Transverse colon (tissue), 4 donors: ENCODE results near the gene ABHD13.

ENCODE experiments used
- EP300 ChIP-seq: sonication (generic); formaldehyde crosslinking; IDR thresholded peaks from one replicate; pipeline ENCODE4 v1.6.1; 2017; ENCODE audit warnings: antibody characterized with exemption, low read depth
- POLR2A ChIP-seq: fragments of 450-650 bp; IDR thresholded peaks from one replicate; pipeline ENCODE4 v1.6.1; 2016; ENCODE audit warnings: antibody characterized with exemption, mild to moderate bottlenecking, moderate library complexity
- POLR2AphosphoS5 ChIP-seq, 3 donors: sonication (generic); formaldehyde crosslinking; IDR thresholded peaks; one replicate each; pipeline ENCODE4 v1.6.1; 2016; ENCODE audit warnings: antibody characterized with exemption in 3 of 3
- TF ChIP-seq, protein P1 (sequence below), 5 experiments: fragments of 200-600 bp in 3 of 5; fragments of 450-650 bp in 2 of 5; sonication (generic) in 3 of 5; IDR thresholded peaks; 1 replicate in 2 of 5; 2 replicates in 3 of 5; pipeline ENCODE4 v1.5.1; 2016 to 2017; ENCODE audit warnings: antibody characterized with exemption in 5 of 5, inconsistent platforms in 3 of 5, mild to moderate bottlenecking in 2 of 5, moderate library complexity in 1 of 5

DNA sequence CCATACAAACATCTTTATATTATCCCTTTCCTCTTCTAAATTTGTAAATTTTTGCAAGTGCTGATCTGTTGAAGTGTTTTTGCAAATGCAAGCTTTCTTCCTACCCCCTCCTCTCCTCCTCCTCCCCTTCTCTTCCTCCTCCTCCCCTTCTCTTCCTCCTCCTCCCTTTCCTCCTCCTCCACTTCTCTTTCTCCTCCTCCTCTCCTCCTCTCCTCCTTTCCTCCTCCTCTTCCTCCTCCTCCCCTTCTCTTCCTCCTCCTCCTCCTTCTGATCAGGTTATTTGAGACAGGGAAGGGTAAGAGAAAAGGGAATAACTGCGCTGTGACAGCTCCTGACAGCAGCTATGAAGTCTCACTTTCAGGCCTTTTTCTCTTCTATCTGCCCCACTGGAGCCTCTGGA lies 60.3 kb downstream of the ABHD13 start:
- no peak for TF ChIP-seq POLR2A
- TF ChIP-seq, protein P1, sequence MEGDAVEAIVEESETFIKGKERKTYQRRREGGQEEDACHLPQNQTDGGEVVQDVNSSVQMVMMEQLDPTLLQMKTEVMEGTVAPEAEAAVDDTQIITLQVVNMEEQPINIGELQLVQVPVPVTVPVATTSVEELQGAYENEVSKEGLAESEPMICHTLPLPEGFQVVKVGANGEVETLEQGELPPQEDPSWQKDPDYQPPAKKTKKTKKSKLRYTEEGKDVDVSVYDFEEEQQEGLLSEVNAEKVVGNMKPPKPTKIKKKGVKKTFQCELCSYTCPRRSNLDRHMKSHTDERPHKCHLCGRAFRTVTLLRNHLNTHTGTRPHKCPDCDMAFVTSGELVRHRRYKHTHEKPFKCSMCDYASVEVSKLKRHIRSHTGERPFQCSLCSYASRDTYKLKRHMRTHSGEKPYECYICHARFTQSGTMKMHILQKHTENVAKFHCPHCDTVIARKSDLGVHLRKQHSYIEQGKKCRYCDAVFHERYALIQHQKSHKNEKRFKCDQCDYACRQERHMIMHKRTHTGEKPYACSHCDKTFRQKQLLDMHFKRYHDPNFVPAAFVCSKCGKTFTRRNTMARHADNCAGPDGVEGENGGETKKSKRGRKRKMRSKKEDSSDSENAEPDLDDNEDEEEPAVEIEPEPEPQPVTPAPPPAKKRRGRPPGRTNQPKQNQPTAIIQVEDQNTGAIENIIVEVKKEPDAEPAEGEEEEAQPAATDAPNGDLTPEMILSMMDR (IDR thresholded peaks at IDR 0.05) = no peak
- TF ChIP-seq POLR2AphosphoS5 (IDR thresholded peaks at IDR 0.05) = no peak
- TF ChIP-seq EP300 = no peak
